KOPT-K1 (cell line): ENCODE data around the gene DAB2IP.
"Not testable (repeated sequence)": the region's sequence is repeated elsewhere in the genome, so short reads cannot be mapped to it uniquely, and the experiment has no call there.

Experiments
- H3K27ac ChIP-seq: fragments of 200-600 bp; sonication (generic); 2 replicates; pipeline ENCODE4 v1.5.1; 2016; ENCODE audit warnings: antibody characterized with exemption, mild to moderate bottlenecking, low read depth, low read length; ENCODE audit not compliant: poor library complexity, severe bottlenecking
- H3K36me3 ChIP-seq: fragments of 200-600 bp; sonication (generic); 2 replicates; pipeline ENCODE4 v1.5.1; 2017; ENCODE audit warnings: antibody characterized with exemption, mild to moderate bottlenecking, low read length, moderate library complexity; ENCODE audit not compliant: insufficient read depth
- H3K9me3 ChIP-seq: fragments of 200-600 bp; sonication (generic); 2 replicates; pipeline ENCODE4 v1.5.1; 2017; ENCODE audit warnings: antibody characterized with exemption, low read length, mild to moderate bottlenecking; ENCODE audit not compliant: insufficient read depth, poor library complexity, severe bottlenecking

Gene DAB2IP

DNA sequence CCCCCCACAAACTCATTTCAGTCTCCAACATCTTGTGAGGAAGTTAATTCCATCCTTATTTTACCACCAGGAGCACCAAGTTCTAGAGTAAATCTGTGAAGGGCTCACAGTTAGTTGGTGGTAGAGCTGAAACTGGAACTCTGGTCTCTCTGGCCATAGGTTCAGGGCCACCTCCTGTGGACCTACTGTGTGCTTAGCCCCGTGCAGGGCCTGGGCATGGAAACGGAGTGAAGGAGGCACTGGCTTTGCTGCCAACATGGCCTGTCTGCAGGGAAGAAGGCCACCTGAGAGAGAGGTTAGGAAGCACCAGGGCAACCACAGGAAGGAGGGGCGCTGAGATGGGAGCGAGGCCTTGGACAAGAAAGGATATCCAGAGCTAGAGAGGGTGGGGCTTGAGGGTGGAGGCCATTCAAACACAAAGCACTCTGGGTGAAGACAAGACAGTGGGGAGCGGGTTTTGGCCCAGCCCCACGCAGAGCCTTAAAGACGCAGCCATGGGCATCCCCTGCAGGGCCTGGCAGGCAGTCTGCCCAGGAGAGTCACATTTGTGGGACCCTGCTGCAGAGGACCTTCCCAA is 16.0 kb upstream of the DAB2IP start:
- H3K9me3 ChIP-seq: no peaks in the 10 kb centered on the region
- no peak overlapping the region for H3K27ac ChIP-seq
- no peaks in the 10 kb centered on the region for H3K36me3 ChIP-seq

DNA sequence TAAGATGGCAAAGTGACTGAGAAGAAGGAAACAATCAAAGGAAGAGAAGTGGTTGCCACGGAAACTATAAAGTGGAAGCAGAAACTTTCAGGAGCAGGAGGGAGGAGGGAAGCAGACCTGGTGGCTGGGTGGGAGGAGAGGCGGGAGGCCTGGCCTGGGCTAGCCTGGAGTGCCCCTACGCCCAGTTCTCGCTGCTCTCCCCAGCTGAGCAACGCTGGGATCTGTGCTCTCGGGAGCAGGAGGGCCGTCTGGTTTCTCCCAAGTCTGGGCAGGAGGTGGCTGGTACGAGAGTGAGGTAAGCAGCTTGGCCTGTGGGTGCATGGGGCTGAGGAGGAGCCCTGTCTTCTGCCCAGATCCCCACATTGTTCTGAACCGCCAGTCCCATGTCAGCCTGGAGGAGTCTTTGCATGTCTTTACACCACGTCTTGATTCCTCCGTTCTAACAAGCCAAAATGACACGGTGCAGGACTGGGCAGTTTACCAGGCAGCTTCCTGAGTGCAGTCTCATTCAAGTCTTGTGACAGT is 15.0 kb upstream of the DAB2IP start:
- Histone ChIP-seq H3K36me3 (no peaks in the 10 kb centered on the region), H3K27ac (no peak overlapping the region), H3K9me3 (no peaks in the 10 kb centered on the region)

- Histone ChIP-seq H3K36me3 (no peaks in the 10 kb centered on the region), H3K27ac (no peak overlapping the region), H3K9me3 (no peaks in the 10 kb centered on the region)
Observed at GRCh38 chr9:121636978-121637712, 14.3 kb upstream of the DAB2IP start.

DNA sequence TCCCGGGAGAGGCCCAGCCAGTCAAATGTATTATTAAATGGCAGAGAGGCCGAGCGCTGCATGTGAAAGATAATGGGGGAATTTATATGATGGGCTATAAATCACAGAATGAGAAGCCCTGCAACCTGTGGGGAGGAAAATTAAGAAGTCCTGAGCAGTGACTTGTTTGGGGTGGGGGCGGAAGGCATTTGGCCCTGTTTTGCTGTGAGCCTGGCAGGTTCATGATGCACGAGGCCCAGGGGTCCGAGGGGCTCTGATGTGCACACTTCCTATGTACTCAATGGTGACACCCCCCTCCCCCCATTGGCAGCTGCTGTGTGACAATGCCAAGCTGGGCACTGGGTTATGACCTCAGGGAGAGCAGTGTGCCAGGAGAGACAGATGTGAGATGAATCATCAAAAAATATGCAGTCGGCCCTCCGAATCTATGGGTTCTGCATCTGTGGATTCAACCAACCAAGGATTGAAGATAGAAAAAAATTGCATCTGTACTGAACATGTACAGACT is 13.7 kb upstream of the DAB2IP start:
- H3K36me3 ChIP-seq: no peaks in the 10 kb centered on the region
- no peak overlapping the region for H3K27ac ChIP-seq

GRCh38 chr9:121638399-121638798 is 13.0 kb upstream of the DAB2IP start:
- no peaks in the 10 kb centered on the region for H3K36me3 ChIP-seq
- H3K27ac ChIP-seq: no peak overlapping the region
- no peaks in the 10 kb centered on the region for H3K9me3 ChIP-seq

More for the DNA sequence above, 13.7 kb upstream of the DAB2IP start:
- H3K9me3 ChIP-seq: no peaks in the 10 kb centered on the region

DNA sequence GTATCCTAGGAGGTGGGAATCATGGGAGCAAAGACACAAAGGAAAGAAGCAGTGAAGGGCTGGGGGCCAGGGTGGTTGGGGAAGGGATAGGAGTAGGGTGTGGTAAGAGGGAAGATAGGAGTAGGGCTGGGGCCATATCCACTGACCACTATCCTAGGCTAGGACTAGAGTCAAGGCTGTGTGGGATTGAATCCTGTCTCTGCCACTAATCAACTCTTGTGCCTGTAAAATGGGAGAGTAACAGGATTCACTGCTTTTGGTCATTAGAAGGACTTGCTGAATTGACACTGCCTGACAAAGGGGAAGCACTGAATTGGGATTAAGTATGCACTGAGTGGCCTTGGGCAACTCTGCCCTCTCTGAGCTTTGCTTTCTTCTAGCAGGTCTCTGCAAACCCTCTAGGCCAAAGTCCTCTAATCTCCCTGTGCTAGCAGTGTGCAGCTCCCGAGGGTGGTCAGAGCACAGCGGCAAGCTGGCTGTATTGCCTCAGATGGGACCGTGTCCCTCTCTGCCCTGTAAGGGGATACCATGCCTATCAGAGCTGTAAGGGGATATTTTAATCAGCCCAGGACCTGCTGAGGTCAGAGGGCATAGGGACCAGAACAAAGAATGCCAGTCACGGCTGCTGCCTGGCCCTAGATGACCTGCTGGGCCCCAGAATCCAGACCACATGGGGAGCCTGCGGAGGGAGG is 12.4 kb upstream of the DAB2IP start:
- no peaks in the 10 kb centered on the region for H3K36me3 ChIP-seq
- no peaks in the 10 kb centered on the region for H3K9me3 ChIP-seq
- H3K27ac ChIP-seq: no peak overlapping the region

DNA sequence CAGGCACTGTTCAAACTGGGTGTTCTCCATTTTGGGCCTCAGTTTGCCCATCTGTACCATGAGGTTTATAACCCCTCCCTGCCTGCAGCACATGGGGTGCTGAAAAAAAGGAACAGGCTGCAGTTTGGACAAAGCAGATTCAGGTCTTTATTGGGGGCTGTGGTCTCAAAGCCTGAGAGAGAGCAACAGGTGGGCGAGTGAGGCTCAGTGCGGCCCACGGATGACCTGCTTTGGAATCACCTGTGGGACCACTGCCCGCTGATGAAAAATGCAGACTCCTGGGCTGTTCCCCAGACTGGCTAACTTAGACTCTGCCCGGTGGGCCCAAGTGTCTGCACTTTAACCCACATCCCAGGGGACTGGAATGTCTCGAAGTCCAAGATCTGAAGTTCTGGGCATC is 11.8 kb upstream of the DAB2IP start:
- no peaks in the 10 kb centered on the region for H3K36me3 ChIP-seq
- H3K9me3 ChIP-seq: no peaks in the 10 kb centered on the region
- no peak overlapping the region for H3K27ac ChIP-seq

DNA sequence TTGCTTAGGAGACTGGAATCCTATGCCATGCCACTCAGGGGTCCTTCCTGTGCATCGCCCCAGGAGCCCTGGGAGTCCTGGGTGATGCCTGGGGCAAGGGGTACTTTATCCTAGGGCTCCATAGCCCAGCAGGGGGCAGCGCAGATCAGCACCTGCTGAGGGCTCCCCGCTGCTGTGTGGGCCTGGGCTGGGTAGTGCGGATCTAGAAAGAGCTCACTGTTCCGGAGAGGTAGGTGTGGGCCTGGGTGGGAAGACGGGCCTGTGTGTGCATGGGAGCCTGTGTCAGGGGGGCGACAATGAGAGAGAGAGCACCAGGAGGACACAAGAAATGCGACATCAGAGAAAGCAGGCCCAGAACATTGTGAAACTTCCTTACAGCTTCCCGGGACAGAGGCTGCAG is 11.4 kb upstream of the DAB2IP start:
- Histone ChIP-seq H3K36me3 (no peaks in the 10 kb centered on the region), H3K9me3 (no peaks in the 10 kb centered on the region), H3K27ac (no peak overlapping the region)

- no peak overlapping the region for H3K27ac ChIP-seq
- H3K36me3 ChIP-seq: no peaks in the 10 kb centered on the region
- H3K9me3 ChIP-seq: no peaks in the 10 kb centered on the region
Observed at GRCh38 chr9:121640491-121641223, 10.8 kb upstream of the DAB2IP start.

DNA sequence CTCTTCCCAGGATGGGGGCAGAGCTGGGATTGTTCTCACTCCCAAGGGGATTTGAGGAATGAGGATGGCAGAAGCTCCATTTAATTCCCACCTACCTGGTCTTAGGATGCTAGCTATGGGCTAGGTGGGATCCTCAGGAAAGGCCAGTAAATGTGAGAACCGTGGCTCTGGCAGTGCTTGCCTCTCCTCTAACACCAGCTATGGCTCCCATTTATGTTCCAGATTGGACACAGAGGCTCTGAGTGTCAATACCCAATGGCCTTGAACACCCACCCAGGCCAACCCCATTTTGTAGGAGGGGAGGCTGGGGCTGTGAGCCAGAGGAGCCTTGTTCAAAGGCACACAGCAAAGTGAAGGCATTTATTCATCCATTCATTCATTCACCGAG is 10.2 kb upstream of the DAB2IP start:
- Histone ChIP-seq H3K9me3 (no peaks in the 10 kb centered on the region), H3K27ac (no peak overlapping the region), H3K36me3 (no peaks in the 10 kb centered on the region)

DNA sequence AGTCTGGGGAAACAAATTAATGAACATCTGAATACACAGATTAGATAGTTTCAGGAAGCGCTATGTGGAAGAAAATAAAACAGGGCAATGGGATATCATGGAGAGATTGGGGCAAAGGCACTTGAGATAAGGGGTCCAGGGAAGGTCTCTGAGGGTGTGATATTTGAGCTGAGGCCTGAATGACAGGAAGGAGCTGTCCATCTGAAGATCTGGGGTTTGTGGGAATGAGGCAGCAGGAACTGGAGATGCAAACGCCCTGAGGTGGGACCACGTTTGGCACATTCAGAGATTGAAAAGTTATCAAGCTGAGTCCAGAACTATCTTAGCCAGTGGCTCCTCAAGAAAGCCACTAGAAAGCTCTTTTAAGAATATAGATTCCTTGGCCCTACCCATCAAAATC is 8.7 kb upstream of the DAB2IP start:
- H3K27ac ChIP-seq: no peak overlapping the region
- H3K36me3 ChIP-seq: no peaks in the 10 kb centered on the region
- H3K9me3 ChIP-seq: no peaks in the 10 kb centered on the region

DNA sequence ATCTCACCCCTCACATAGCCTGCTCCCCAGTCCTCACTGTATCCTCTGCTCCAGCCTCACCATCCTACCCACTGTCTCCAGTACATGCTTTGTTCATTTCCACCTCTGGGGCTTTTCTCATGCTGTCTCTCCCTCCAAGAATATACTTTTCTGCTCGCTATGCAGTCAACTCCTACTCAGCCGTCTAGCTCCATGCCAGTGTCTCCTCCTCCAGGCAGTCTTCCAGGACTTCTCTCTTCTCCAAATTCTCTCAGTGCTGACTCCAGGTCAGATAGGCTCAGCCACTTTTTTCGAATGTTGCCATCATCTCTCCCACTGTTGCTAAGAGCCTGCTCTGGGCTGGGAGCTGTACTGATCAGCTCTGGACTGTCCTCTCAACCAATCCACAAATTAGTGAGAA is 8.0 kb upstream of the DAB2IP start:
- no peak overlapping the region for H3K27ac ChIP-seq
- no peaks in the 10 kb centered on the region for H3K36me3 ChIP-seq
- no peaks in the 10 kb centered on the region for H3K9me3 ChIP-seq

DNA sequence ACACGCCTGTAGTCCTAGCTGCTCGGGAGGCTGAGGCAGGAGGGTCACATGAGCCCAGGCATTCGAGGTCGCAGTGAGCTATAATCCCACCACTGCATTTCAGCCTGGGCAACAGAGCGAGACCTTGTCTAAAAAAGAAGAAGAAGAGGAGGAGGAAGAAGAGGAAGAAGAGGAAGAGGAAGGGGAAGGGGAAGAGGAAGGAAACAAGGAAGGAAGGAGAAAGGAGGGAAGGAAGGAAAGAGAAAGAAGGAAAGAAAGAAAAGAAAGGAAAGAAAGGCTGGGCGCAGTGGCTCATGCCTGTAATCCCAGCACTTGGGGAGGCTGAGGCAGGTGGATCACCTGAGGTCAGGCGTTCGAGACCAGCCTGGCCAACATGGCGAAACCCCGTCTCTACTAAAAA is 7.4 kb upstream of the DAB2IP start:
- not testable (repeated sequence) for H3K36me3 ChIP-seq, H3K9me3 ChIP-seq, H3K27ac ChIP-seq

- Histone ChIP-seq H3K27ac (no peak overlapping the region), H3K9me3 (no peaks in the 10 kb centered on the region), H3K36me3 (no peaks in the 10 kb centered on the region)
Observed at GRCh38 chr9:121645003-121645402, 6.4 kb upstream of the DAB2IP start.
